GM19238 (cell line): Measurements from ENCODE around the gene SAYSD1.

Experiments used
- DNase-seq: peaks from one replicate; pipeline ENCODE4 v3.0.0; 2011; ENCODE audit warnings: low spot score; ENCODE audit not compliant: insufficient read length

SAYSD1 gene

GRCh38 chr6:39058471-39059147 is 56.4 kb downstream of the SAYSD1 start:
- DNase-seq, result no peak

- DNase-seq, result no peak
Measured at GRCh38 chr6:39057251-39058155, 57.5 kb downstream of the SAYSD1 start.

GRCh38 chr6:39056681-39057080 is 58.3 kb downstream of the SAYSD1 start:
- no peak for DNase-seq

- no peak for DNase-seq
Measured at GRCh38 chr6:39056191-39056590, 58.8 kb downstream of the SAYSD1 start.

- DNase-seq, result no peak
Measured at GRCh38 chr6:39055661-39056060, 59.3 kb downstream of the SAYSD1 start.

- DNase-seq, result no peak
Measured at GRCh38 chr6:39054577-39055142, 60.3 kb downstream of the SAYSD1 start.
